ENCODE results near the gene TSR3. TPM values are rescaled to one million over a fixed set of nuclear protein-coding genes. Genes with fewer than 3 reads are reported as not detected.

Gene TSR3
- total RNA-seq, 4 donors from 2014 or later: 15.9 to 101 (median 30.8) TPM

DNA sequence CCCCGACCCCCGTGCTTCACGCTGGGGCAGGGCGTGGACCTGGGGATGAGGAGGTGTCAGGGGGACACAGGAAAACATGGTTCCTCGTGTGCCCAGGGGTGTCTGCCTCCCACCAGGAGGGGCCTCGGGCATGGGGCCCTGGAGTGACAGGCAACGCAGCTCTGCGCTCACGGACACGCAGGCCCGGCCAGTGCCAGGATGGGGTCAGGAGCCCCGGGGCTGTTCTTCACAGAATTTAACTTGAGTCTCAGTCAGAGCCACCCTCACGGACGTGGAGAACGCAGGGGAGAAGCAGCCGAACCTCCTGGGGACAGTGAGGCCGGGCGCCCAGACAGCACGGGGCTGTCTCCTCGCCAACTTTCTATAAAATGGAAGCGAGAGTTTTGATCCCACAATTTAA lies 46.1 kb upstream of the TSR3 start:
- no peaks in the 10 kb centered on the region for H3K4me1 ChIP-seq
- no peaks in the 10 kb centered on the region for H3K27me3 ChIP-seq
- H3K27ac ChIP-seq: no peak overlapping the region
- intact Hi-C loops (cut with DNase I; ENCODE audit: low total_unique reads): no loop called here
- TF ChIP-seq CTCF (IDR thresholded peaks at IDR 0.05) (no peak), POLR2A (IDR thresholded peaks at IDR 0.05) (no peak)
- DNase-seq: no peak
- H3K36me3 ChIP-seq: no peaks in the 10 kb centered on the region
- H3K4me3 ChIP-seq: no peak overlapping the region
- no peaks in the 10 kb centered on the region for H3K9me3 ChIP-seq

DNA sequence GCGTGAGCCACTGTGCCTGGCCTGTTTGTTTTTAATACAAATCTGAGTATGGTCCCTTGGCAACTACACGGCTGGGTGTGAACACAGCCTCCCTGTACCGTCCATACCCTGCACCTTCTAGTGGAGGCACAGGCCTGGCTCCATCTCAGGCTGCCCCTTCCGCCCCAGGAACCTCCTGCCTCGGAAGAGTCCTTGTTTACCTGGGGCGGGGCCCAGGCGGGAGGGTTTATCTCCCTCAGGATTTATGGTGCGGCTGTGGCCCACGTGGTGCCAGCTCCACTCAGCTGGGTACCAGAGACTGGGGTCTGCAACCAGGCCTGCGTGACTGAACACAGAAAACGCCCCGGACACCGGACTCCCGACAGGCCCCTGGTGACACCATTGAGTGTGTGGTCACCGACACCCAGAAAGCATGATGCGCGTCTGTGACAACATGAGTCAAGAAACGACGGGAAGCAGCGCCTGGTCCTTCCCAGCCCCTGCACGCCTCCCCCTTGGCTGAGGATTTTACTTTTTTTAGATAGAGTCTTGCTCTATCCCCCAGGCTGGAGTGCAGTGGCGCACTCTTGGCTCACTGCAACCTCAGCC lies 43.9 kb upstream of the TSR3 start:
- no peaks in the 10 kb centered on the region for H3K27me3 ChIP-seq
- no peak for DNase-seq
- H3K4me1 ChIP-seq: no peaks in the 10 kb centered on the region
- TF ChIP-seq POLR2A (IDR thresholded peaks at IDR 0.05) (no peak), CTCF (IDR thresholded peaks at IDR 0.05) (no peak)
- no peak overlapping the region for H3K4me3 ChIP-seq
- no peaks in the 10 kb centered on the region for H3K36me3 ChIP-seq
- no peaks in the 10 kb centered on the region for H3K9me3 ChIP-seq
- intact Hi-C loops (cut with DNase I; ENCODE audit: low total_unique reads): no loop called here
- H3K27ac ChIP-seq: no peak overlapping the region

DNA sequence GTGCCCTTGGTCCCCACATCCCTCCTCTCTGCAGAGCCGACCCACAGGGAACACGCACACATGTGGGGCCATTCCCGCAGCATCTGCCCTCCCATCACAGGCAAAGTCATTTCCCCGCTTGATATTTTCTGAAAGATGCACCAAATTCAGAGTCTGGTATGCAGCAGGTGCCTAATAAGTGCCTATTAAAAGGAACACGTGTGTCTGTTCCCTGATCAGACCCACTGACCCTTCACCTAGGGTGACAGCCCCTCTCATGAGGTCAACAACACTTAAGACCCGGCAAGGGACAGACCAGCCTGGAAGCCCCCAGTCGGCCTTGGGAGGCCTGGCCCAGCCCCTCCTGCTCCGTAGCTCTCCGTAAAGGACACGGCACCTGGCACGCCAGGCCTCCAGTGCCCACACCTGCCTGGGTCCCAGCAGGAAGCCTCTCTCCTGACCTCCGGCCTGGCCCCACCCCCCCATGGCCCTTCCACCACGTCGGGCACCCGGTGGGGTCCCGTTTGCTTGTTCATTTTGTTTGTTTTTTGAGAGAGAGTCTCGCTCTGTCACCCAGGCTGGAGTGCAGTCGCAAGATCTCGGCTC lies 42.8 kb upstream of the TSR3 start:
- no peak for DNase-seq

DNA sequence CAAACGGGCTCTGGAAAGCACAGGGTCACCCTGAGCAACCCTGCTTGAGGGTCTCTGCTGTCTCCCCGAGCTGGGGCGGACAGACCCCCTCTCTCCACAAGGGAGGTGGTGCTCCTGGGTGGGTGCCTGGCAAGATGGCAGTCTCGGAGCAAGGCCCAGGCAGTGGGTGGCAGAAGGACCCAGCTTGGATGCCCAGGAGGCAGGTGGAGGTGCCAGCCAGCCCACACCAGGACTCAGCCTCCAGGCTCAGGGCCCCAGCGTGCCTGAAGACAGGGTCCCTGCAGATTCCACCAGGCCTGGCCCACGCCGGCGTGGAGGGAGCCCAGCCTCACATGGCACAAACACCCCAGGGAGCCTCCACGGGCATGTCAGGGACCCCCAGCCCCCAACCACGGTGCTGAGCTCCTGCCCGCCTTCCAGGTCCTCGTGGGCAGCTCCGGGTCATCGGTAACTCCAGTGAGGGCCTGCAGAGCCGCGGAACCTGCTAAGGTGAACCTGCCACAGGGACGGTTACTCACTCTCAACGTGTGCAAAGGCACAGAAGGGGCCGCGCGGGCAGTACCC lies 42.0 kb upstream of the TSR3 start:
- intact Hi-C loops (cut with DNase I; ENCODE audit: low total_unique reads): no loop called here

More for the DNA sequence above, 42.8 kb upstream of the TSR3 start:
- H3K4me1 ChIP-seq: no peaks in the 10 kb centered on the region
- intact Hi-C loops (cut with DNase I; ENCODE audit: low total_unique reads): no loop called here
- H3K27ac ChIP-seq: no peak overlapping the region
- TF ChIP-seq POLR2A (IDR thresholded peaks at IDR 0.05) (no peak), CTCF (IDR thresholded peaks at IDR 0.05) (no peak)
- H3K36me3 ChIP-seq: no peaks in the 10 kb centered on the region
- H3K9me3 ChIP-seq: no peaks in the 10 kb centered on the region
- H3K27me3 ChIP-seq: no peaks in the 10 kb centered on the region
- no peak overlapping the region for H3K4me3 ChIP-seq

More for the DNA sequence above, 42.0 kb upstream of the TSR3 start:
- H3K36me3 ChIP-seq: no peaks in the 10 kb centered on the region
- no peak overlapping the region for H3K27ac ChIP-seq
- H3K9me3 ChIP-seq: no peaks in the 10 kb centered on the region
- H3K4me1 ChIP-seq: no peaks in the 10 kb centered on the region
- DNase-seq: no peak
- TF ChIP-seq POLR2A (IDR thresholded peaks at IDR 0.05) (no peak), CTCF (IDR thresholded peaks at IDR 0.05) (no peak)
- no peak overlapping the region for H3K4me3 ChIP-seq
- H3K27me3 ChIP-seq: no peaks in the 10 kb centered on the region
